HEK293 (cell line): Measurements from ENCODE around the gene CMKLR1.

Source experiments
- KLF10 ChIP-seq: fragments of 450-650 bp; IDR thresholded peaks from 2 replicates; pipeline ENCODE4 v1.5.1; 2018; ENCODE audit warnings: missing biosample characterization, mild to moderate bottlenecking, missing genetic modification characterization
- SP2 ChIP-seq: fragments of 450-650 bp; formaldehyde crosslinking; IDR thresholded peaks from 2 replicates; pipeline ENCODE4 v1.5.1; 2016; ENCODE audit warnings: missing biosample characterization, missing genetic modification characterization
- ZNF132 ChIP-seq: fragments of 450-650 bp; formaldehyde crosslinking; IDR thresholded peaks from 2 replicates; pipeline ENCODE4 v1.5.1; 2017; ENCODE audit warnings: missing biosample characterization, missing genetic modification characterization, borderline replicate concordance
- ZNF621 ChIP-seq: fragments of 450-650 bp; formaldehyde crosslinking; IDR thresholded peaks from 2 replicates; pipeline ENCODE4 v1.5.1; 2017; ENCODE audit warnings: missing biosample characterization, missing genetic modification characterization
- TF ChIP-seq, protein P1 (sequence below): fragments of 450-650 bp; formaldehyde crosslinking; IDR thresholded peaks from 2 replicates; pipeline ENCODE4 v1.5.1; 2016; ENCODE audit warnings: missing biosample characterization, missing genetic modification characterization

- no peak for TF ChIP-seq ZNF132 (tag by site-specific recombination)
- no peak for TF ChIP-seq KLF10
- TF ChIP-seq, protein P1, sequence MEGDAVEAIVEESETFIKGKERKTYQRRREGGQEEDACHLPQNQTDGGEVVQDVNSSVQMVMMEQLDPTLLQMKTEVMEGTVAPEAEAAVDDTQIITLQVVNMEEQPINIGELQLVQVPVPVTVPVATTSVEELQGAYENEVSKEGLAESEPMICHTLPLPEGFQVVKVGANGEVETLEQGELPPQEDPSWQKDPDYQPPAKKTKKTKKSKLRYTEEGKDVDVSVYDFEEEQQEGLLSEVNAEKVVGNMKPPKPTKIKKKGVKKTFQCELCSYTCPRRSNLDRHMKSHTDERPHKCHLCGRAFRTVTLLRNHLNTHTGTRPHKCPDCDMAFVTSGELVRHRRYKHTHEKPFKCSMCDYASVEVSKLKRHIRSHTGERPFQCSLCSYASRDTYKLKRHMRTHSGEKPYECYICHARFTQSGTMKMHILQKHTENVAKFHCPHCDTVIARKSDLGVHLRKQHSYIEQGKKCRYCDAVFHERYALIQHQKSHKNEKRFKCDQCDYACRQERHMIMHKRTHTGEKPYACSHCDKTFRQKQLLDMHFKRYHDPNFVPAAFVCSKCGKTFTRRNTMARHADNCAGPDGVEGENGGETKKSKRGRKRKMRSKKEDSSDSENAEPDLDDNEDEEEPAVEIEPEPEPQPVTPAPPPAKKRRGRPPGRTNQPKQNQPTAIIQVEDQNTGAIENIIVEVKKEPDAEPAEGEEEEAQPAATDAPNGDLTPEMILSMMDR (tag by site-specific recombination): no peak
- no peak for TF ChIP-seq ZNF621 (tag by site-specific recombination)
- TF ChIP-seq SP2: no peak
Observed at GRCh38 chr12:108306506-108306905, 32.6 kb downstream of the CMKLR1 start.
